NCI-H2107 treated with DMSO at 0.1 percent for 48 hours (cell line): Measurements from ENCODE around the gene INKA1.
A peak's percentile ranks its signal among the peaks of the same experiment; 100 is the strongest.
"Not testable (repeated sequence)": the region's sequence is repeated elsewhere in the genome, so short reads cannot be mapped to it uniquely, and the experiment has no call there.

Experiments used
- DNase-seq: peaks from one replicate; lab custom pipeline; 2025; ENCODE audit not compliant: unreplicated experiment; lab: John Stamatoyannopoulos, UW

Gene INKA1

DNA sequence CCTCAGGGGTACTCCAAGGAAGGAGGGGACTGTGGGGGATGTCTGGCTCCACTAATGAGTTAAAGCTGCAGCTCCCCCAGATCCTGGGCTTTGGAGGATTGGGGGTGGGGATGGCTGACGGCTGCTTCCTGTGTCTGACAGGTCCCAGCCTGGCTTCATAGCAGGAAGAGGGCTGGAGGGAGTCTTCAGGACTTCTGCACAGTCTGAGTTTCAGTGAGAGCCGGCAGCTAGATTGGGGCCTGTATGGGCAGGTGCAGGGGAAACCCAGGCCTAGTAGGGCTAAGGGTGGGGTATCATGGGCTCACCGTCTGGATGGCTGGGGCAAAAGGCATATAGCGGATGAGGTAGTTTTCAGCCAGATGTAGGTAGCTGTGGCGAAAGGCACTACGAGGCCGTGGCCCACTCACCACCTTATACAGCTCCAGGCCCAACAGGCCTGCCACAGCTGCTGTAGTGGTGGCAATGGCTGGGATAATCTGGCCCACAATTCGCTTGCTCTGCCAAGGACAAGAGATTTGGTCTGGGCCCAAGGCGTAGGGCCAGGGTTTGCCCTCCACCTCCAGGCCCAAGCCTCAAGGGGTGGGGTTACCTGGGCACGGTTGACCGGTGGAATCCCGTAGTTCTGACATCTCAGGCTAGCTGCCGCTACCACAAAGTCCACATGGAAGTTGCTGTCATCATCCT, 4.5 kb downstream of the INKA1 start:
- no peak for DNase-seq

GRCh38 chr3:49812916-49813496, 9.9 kb downstream of the INKA1 start:
- no peak for DNase-seq

DNA sequence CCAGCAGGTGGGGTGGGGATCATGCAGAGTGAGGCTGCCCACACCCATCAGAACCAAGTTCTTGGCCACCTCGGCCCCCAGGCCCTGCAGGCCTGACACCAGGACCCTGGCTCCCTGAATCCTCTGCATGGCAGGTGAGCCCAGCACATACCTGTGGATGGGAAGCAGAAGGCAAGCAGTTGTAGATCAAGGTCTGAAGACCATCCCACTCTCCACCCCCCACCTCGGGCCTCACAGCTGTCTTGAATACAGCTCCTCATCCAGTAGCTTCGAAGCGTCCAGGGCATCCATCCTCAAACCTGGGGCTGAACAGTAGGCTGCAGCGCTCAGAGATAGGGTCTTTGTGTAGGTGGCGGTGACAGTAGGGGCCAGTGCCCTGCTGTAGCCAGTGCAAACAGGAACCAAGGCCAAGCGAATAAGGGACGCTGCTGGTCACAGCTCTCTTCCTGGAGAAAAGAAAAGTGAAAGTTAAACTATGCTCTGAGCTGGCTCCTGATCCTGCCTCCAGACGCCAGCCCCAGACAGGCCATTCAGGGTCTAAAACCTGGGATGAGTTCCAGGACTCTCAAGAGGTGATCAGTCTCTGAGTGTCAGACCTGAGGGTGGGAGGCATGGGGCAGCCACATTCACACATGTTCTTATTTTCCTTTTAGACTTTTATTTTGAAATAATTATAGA, 10.6 kb downstream of the INKA1 start, which contains the start of gene UBA7:
TSS of gene UBA7 (minus strand) at position 457 of the 678 bp plus-strand sequence. CDS start at position 291, 166 bp downstream.
- no peak for DNase-seq

- not testable (repeated sequence) for DNase-seq
Observed at GRCh38 chr3:49823131-49823530, 20.1 kb downstream of the INKA1 start.

- DNase-seq, result no peak
Observed at GRCh38 chr3:49826016-49826415, 23.0 kb downstream of the INKA1 start.

GRCh38 chr3:49831341-49831740, 28.3 kb downstream of the INKA1 start:
- no peak for DNase-seq

DNA sequence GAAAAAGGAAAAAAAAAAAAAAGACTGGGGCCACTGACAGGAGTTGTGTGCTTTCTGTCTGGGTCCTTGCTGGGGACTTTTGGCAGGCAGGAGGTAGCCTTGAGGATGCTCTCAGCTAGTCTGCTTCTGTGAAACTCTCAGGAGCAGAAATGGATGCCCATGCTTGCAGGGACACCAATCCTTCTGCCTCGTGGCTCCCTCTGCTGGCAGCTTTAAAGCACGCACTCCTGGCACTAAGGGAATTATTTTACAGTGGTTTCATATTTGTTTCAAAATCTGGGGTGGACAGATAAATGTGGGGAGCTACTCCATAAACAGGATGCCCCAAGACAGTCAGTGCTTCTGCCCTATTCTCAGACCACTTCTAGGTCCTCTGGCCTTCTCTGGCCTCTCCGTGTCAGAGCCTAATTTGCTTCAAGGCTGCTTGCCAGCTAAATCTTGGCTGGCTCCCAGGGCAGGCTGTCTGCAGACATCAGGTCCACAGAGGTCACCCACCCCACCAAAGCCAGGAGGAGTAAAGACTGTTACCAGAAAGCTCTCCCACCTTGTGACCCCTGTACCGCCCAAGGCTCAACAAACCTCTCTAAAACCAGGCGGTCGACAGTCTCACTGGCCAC, 36.2 kb downstream of the INKA1 start:
- DNase-seq, result peak; percentile 30

DNA sequence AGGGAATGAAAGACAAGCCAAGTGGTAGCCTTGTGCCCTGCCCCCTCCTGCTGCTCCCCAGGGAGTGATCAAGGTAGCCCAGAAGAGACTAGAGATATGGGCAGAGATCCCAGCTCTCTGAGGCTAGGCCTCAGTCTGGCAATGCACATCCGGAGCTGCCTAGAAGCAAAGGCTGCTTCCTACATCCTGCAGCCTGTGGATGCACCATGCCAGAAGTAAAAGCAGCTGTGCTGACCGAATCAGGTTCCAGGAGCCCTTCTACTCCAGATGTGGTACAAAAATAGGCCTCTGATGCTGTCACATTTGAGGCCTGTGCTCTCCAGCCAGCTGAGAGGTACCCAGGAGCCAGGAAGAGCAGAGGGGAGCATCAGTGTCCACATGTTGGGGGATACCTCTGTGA, 37.3 kb downstream of the INKA1 start:
- DNase-seq, result no peak

DNA sequence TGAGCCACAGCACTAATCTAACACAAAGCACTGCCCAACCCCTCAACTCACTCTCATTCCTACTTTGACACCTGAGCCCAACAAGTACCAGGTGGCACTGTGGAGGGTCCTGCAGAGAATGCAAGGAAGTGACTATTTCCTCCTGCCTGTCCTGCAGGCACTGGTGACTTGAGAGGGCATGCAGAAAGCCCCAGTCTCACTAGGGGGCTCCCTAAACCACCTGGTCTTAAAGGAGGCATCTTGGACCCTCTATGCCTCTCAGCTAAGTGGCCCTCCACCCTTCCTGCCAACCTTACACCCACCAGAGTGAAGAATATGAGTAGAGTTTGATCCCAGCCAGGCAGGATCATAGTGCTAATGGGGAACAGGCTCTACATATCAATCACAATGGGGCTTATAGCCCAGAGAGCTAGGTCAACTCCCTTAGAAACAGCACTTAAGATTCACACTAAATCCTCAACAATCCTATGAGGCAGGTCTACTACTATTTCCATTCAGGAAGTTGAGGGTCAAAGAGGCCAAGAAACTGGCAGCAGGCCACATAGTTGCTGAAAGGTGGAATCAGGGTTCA, 38.1 kb downstream of the INKA1 start:
- DNase-seq, result peak; percentile 68

DNA sequence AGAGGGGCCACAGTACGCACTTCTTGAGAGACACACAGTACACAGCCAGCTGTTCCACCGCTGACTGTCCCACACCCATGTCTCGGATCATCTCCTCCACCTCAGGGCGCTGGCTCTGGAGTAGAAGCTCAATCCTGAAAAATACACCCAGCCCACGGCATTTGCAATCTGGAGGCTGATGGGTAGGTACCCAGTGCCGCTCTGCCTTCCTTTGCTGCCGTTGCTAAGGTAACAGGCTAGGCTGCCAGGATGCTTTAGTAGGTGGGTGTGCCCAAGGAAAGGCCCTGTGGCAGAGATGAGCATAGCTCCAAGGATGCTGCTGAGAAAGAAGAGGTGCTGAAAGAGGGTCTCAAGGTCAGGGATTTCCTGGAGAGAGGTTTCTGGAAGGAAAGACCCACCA, 38.7 kb downstream of the INKA1 start:
- DNase-seq, result no peak

DNA sequence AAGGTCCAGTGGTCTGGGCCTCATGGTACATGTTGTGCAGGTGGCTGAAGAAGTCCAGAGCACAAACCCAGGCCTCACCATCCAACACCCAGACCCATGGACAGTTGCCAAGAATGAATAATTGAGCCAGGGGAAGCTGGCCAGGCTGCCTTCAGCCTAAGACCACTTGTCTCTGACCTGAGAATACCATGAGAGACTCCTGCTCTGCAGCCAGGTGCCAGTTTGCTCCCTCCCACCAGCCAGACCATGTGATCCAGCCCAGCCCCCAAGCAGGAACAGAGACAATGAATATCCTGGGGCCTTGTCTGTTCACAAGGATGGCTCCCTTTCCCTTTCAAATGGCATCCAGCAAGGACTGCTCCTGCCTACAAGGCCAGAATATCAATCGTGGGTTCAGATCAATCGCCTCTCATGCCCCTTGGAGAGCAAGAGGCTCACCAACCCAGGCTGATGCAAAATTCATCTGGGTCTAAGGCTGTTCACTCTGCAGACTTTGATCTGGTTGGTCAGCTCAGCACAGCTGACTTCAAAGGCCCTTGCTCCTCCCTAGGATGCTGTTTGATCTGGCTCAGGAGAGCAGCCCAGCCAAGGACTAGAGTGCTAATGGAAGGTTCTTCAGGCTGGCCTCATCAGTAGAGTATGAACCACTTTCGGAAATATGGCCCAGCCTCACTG, 39.9 kb downstream of the INKA1 start:
- DNase-seq, result no peak

- DNase-seq, result no peak
Observed at GRCh38 chr3:49844464-49845183, 41.6 kb downstream of the INKA1 start.

GRCh38 chr3:49845694-49846093, 42.6 kb downstream of the INKA1 start:
- no peak for DNase-seq
